A549 (cell line): ENCODE measurements around the gene ZC3H7A.

Source experiments
- EHF ChIP-seq: fragments of 250-450 bp; sonication (Bioruptor Pico); IDR thresholded peaks from 2 replicates; pipeline ENCODE4 v1.5.0; 2020; ENCODE audit warnings: mild to moderate bottlenecking
- EP300 ChIP-seq, 2 experiments: fragments of >200 bp; sonication (Bioruptor Twin); formaldehyde crosslinking; IDR thresholded peaks; 2 replicates in 1 of 2; 3 replicates in 1 of 2; pipeline ENCODE4 v1.6.1; 2016 to 2017
- POLR2AphosphoS2 ChIP-seq: conservative IDR thresholded peaks from 2 replicates; pipeline ENCODE4 v1.6.1; 2012; ENCODE audit warnings: low read length, improper control_type of control experiment, inconsistent platforms

DNA sequence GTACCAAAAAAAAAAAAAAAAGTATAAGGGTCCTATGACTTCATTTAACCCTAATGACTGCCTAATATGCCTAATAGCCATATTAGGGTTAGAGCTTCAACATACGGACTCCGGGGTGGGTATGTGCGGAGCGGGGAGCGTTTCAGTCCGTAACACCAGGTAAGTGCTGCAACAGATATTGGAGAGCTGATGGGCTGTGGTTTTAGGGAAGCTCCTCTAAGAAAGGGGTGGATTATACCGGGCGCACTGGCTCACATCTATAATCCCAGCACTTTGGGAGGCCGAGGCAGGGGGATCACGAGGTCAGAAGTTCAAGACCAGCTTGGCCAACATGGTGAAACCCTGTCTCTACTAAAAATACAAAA lies 1.9 kb upstream of the ZC3H7A start:
- no peak for TF ChIP-seq POLR2AphosphoS2
- TF ChIP-seq EHF (CRISPR knock-in tag) = no peak
- no peak for TF ChIP-seq EP300 (IDR thresholded peaks at IDR 0.05)
